GM21723 (cell line): Measurements from ENCODE around the gene DENND4C.
A peak's percentile ranks its signal among the peaks of the same experiment; 100 is the strongest.
"Not testable (repeated sequence)": the region's sequence is repeated elsewhere in the genome, so short reads cannot be mapped to it uniquely, and the experiment has no call there.

Experiments used
- ATAC-seq: cut with Tn5 transposase; IDR thresholded peaks from one replicate; pipeline ENCODE4 v1.9.1; 2021; ENCODE audit warnings: mild to moderate bottlenecking, moderate library complexity; ENCODE audit not compliant: unreplicated experiment

DENND4C gene

GRCh38 chr9:19223724-19224123, 6.8 kb upstream of the DENND4C start:
- no peak for ATAC-seq

- no peak for ATAC-seq
These were observed 5.9 kb upstream of the DENND4C start for GRCh38 chr9:19224563-19224962.

DNA sequence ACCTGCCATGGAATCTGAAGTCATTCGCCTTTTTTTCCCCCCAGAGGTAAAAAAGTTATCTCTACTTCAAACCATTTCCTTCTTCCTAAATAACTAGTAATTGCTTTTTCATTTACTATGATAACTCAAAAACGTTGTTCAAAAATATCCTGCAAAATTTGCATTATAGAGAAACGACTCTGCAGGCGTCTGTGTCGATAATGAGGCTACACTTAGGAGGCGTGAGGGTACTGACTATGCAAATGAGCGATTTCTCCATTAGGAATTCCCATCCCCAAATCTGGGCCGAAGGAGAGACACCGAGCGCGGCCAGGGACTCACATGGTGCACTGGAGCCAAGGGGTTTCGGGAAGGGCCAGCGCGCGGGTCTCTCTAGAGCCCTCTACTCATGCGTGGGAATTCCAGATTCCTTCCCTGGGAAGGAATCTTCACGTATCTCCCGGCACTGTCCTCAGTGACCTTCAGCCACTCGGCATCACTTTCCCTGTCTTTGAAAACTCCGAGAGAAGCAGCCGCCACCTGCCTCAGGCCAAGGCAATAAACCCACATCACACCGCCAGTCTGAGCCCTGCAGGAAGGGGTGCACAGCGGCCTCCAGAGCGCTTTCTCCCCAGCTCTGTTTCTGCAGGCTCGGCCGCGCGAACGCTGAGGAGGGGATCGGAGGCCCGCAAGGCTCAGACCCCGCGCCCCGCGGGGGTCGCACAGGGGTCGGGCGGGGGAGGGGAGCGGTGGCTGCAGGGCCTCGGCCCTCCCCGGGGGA, 718 bp upstream of the DENND4C start:
- peak; percentile 58 for ATAC-seq

DNA sequence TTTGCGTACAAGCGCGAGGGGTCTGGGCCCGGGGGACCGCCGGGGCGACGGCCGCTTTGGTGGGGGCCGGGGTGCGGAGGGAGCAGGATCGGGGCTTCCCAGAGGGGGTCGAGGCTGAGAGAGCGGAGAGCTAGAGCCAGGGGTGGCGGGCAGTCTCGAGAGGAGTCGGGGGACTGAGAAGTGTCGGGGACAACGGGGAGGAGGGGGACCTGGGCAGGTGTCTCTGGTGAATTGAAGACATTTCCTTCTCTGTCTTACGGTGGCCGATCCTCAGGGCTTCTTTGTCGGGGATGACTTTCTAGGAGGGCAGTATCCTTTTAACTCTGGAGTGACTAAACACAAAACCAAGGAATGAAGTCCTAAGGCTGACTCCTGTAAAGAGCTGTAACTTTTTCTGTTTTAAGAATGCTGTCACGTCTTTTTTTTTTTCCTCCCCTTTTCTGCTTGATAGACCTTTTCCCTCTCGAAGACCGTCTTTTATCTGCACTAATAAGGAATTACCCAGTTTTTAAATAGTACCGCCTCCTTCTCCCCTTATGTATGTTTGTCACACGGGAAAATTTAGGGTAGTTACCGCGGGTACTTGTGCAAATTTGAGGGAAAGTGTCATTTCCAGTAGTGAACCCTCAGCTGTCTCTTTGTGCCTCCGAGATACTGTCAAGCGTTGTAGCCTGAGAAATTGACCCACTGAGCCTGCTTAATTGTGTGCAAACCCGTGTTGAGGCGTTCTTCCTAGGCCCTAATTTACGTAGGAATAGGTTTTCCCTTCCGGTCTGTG, 822 bp downstream of the DENND4C start:
- ATAC-seq: peak; percentile 7

- no peak for ATAC-seq
These were observed 1.7 kb downstream of the DENND4C start for GRCh38 chr9:19231904-19232822.

- ATAC-seq: peak; percentile 32
These were observed 2.3 kb downstream of the DENND4C start for GRCh38 chr9:19232823-19233194.

DNA sequence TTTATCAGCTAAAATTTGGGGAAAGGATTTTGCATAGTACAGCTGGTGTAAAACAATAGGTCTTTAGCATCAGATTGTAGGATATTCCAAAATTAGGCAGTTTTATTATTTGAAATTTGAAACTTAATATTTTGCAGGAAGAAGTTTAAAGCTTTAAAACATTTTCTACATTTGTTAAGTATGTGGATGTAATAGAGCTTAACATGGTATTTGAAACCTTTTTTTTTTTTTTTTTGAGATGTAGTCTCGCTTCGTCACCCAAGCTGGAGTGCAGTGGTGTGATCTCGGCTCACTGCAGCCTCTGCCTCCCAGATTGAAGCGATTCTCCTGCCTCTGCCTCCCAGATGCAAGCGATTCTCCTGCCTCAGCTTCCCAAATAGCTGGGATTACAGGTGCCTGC, 2.9 kb downstream of the DENND4C start:
- ATAC-seq: no peak

GRCh38 chr9:19239955-19240354, 9.5 kb downstream of the DENND4C start:
- ATAC-seq: no peak

DNA sequence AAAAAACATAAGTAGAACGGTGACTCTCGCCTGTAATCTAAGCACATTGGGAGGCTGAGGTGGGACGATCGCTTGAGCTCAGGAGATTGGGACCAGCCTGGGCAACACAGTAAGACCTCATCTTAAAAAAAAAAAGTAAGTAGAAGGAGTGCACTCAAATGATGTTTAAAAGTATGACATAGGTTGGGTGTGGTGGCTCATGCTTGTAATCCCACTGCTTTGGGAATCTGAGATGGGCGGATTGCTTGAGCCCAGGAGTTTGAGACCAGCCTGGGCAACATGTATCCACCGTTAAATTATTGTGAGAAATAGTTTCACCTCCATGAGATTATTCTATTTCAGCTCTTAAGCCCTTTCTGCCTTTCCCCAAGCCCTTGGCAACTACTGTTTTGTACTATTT, 11.2 kb downstream of the DENND4C start:
- no peak for ATAC-seq

- ATAC-seq: no peak
These were observed 13.0 kb downstream of the DENND4C start for GRCh38 chr9:19243366-19244033.

DNA sequence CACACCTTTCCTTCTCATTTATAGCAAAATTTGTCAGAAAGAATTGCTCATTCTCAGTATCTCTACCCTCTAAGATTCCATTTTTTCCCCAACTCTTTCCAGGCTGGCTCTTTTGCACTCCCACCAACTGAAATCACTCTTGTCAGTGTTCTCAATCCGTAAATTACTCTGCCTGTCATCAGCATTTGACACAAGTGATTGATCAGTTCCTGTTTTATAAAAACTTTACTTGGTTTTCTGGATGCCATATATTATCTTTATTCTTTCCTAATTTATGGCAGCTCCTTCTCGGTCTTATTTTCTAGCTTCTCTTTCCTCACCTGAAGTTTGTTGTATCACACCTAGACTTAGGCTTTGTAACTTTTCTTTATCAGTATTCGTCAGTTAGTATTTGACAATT, 16.4 kb downstream of the DENND4C start:
- no peak for ATAC-seq

- no peak for ATAC-seq
These were observed 16.9 kb downstream of the DENND4C start for GRCh38 chr9:19247420-19247819.

GRCh38 chr9:19250346-19250745, 19.9 kb downstream of the DENND4C start:
- ATAC-seq: not testable (repeated sequence)

GRCh38 chr9:19251203-19251602, 20.7 kb downstream of the DENND4C start:
- ATAC-seq: not testable (repeated sequence)

DNA sequence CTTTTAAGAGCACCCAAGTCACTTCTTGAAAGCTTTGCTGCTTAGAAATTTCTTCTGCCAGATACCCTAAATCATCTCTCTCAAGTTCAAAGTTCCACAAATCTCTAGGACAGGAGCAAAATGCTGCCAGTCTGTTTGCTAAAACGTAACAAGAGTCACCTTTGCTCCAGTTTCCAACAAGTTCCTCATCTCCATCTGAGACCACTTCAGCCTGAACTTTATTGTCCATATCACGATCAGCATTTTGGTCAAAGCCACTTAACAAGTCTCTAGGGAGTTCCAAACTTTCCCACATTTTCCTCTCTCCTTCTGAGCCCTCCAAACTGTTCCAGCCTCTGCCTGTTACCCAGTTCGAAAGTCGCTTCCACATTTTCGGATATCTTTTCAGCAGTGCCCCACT, 21.1 kb downstream of the DENND4C start:
- ATAC-seq: not testable (repeated sequence)

DNA sequence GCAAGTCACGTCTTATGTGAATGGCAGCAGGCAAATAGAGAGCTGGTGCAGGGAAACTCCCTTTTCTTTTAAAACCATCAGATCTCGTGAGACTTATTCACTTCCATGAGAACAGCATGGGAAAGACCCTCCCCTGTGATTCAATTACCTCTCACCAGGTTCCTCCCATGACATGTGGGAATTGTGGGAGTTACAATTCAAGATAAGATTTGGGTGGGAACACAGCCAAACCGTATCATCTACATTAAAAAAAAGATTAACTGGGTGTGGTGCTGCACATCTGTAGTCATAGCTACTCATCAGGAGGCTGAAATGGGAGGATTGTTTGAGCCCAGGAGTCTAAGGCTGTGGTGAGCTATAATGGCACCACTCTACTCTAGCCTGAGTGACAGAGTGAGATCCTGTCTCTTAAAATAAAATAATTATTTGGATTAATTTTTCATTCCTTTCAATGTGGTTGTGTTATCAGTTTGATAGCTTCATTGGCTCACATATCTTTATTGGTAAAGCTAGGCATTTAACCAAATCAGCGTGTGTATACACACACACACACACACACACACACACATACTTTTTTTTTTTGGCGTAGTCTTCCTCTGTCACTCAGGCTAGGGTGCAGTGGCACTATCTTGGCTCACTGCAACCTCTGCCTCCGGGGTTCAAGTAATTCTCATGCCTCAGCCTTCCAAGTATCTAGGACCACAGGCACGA, 21.8 kb downstream of the DENND4C start:
- no peak for ATAC-seq

GRCh38 chr9:19252885-19253219, 22.4 kb downstream of the DENND4C start:
- ATAC-seq: no peak

- ATAC-seq: no peak
These were observed 24.6 kb downstream of the DENND4C start for GRCh38 chr9:19255112-19255511.

GRCh38 chr9:19255821-19256220, 25.3 kb downstream of the DENND4C start:
- no peak for ATAC-seq

- ATAC-seq: not testable (repeated sequence)
These were observed 29.3 kb downstream of the DENND4C start for GRCh38 chr9:19259665-19260255.
